GM21786 (cell line): ENCODE data around the gene RSPH9.

Source experiments
- ATAC-seq: cut with Tn5 transposase; IDR thresholded peaks from one replicate; pipeline ENCODE4 v1.9.1; 2021; ENCODE audit not compliant: unreplicated experiment

RSPH9 gene

DNA sequence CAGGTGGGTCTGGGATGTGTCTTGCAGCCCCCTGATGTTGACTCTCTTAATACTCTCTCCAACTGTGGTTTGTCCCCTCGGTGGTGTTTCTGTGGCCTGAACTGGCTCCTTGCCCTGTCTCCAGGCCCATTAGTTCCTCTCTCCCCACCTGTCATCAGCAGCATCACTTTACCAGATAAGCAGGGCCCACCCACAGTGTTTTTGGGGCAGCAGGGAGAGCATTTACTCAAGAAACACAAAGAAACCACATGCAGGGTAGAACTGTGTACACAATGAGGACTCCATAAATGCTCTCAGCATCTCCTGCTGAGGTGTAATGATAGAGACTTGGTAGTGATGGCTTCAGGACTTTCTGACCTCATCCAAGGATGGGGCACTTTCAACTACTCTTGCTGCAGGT, 62.9 kb downstream of the RSPH9 start:
- ATAC-seq: no peak

DNA sequence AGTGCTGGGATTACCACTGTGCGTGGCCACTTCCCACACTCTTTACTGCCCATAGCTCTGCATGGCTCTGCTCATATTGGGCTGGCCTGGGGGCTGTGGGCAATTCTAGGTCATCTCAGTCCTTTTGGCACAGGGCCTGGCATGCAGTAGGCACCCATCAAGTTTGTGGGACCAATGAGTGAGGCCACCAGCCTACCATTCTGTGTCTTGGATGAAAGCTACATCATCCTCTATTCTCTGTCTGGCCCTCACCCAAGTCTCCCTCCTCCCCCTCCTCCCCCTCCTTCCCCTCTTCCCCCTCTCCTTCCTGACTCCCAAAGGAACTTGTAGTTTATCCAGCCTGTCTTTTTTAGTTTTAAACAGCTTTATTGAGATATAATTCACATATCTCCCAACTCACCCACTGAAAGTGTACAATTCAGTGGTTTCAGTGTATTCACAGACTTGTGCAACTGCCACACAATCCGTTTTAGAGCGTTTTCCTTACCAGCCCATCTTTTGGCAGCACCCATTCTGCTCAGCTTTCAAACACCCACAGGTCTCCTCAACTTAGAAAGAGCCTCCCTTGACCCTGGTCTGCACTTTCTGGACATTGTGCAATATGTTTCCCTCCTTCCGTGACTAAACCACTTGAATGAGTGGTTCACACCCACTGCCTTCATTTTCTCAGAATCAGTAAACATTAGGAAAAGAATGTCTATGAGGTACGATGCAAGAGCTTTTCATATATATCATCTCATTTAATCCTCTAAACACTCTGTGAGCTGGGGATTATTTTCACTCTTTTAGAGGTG, 64.2 kb downstream of the RSPH9 start:
- no peak for ATAC-seq

DNA sequence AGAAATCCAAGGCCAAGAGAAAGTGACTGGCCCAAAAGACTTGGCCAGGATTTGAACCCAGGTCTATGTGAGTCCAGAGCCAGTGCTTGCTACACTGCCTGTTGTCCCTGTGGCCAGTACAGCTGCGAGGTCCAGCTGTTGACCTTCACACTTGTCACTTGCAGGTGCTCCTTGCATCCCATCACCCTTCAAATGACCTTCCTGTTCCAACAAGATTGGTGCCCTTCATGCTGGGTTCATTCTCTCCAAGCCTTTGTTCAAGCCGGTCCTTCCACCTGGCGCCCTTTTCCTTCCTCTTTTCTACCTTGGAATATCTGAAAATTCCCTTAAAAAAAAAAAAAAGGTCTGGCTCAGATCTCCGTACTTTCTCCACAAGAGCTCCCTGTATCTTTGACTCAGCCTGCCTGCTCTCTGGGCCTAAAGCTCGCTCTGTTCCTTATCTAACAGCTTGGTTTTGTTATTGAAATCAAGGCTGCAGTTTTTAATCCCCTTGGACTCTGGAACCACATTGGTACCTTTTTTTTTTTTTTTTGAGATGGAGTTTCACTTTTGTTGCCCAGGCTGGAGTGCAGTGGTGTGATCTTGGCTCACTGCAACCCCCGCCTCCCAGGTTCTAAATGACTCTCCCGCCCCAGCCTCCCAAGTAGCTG, 64.9 kb downstream of the RSPH9 start:
- no peak for ATAC-seq

DNA sequence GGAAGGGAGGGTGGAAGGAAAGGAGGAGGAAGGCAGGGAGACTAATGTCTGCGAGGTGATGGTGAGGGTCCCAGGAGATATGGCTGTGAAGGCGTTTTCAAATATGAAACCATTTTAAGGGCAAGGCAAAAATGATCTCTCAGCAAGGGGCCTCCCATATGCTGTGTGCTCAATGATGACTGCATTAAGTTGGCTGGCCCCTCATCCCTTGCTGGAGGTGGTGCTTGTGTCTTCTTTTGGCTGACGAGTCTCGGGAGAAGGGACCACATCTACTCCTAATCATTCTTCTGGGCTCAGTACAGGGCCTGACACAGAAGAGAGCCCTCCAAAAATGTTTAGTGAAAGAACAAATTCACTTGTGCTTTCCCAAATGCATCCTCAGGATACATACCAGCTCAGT, 65.7 kb downstream of the RSPH9 start:
- no peak for ATAC-seq

DNA sequence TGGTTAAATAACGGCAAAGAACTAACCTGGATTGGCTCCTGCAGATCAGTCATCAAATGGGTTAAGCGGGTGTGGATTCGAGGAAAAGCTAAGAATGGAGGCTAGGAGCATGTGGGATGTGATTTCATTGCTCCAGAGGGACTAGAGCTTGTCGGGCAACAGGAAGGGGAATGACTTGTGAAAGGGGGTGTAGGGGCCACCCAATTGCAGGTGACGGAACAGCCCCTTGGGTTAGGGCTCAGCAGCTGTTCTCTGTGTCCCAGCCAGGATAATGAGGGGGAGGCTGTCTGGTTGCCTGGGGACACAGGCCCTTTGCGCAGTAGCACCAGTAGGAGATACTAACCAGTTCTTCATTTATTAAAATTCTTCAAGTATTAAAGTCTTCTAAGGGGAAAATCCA, 67.7 kb downstream of the RSPH9 start:
- no peak for ATAC-seq

DNA sequence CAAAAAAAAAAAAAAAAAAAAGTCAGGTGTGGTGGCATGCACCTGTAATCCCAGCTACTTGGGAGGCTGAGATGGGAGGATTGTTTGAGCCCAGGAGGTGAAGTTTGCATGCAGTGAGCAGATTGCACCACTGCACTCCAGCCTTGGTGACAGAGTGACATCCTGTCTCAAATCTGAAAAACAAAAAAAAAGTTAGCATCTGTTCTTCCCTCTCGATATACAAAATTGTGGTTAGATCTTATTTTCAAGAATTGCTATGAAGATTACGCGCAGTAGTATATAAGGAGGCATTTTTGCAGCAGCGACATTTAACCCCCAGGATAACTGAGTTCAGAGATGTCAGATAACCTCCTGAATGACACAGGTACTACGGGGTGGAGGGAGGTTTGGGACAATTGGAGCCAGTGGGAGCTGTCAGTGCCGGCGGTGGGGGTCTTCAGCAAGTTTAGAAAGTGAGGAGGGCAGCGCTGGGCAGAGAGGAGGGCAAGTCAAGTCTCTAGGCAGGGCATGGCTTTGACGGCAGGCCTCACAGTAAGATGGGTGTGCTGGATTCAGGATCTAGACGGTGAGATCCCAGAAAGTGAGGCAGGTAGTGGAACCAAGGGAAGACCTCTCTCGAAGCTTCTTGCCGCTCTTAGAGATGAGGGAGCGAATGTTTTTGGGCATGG, 68.9 kb downstream of the RSPH9 start:
- ATAC-seq: no peak

DNA sequence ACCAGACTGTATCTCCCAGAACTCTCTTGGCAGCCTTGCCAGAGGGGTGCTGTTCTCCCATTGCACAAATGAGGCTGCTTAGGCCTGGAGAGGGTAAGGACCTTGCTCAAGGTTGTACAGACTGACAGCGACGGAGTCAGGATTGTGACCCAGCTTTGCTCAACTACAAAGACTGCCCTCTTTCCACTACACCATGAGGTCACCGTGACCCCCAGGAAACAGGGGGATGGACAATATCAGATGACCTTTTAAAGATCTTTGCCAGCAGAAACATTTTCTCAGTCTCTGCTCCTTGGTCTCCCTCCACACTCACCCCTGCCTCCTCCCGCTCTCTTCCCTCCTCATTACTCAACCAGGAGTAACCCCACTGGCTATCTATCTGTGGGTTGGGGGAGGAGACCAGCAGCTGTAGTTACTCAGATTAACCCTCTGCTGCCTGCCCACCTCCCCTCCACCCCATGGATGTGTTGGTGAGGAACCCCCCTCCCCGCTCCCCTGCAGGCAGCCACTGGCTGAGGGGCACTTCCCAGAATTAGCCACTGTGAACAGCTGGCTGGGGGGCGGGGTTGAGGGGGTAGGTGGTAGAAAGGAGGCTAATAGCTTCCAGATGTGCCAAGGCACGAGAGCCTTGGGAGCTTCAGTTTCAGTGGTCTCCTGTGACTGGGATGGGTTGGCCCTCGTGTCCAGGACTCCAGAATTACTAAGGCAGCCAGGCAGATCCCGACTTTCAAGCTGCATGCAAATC, 69.6 kb downstream of the RSPH9 start:
- peak; percentile 21 for ATAC-seq

DNA sequence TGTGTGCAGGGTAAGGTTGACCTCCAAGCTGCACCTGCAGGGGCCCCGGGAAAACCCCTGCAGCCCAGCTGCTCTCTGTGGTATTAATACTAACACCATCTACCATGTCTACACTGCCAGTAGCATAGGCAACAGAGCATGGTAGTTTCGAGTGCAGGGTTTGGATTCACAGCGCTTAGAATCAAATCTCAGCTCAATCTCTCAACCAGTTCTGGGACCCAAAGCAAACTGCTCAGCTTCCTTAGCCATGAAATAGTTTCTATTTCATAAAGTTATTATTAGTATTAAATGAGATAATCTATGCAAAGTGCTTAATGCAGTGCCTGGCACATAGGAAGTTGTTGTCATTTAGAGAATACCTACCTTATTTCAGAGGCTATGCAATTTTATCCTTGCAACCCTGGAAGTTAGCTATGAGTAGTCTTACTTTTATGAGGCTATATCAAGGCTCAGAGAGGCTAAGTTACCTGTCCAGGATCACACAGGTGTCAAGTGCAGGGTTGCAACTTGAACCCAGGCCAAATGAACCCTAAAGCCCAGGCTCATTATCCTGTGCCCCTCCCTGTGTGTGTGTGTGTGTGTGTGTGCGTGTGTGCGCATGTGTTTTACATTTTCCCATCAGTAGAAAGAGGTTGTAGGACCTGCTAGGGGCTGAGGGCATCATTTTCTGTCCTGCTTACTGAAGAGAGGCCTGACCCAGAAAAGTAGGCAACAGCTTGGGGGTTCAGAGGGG, 70.4 kb downstream of the RSPH9 start:
- peak; percentile 90 for ATAC-seq

GRCh38 chr6:43716099-43716498, 71.3 kb downstream of the RSPH9 start:
- ATAC-seq: no peak

DNA sequence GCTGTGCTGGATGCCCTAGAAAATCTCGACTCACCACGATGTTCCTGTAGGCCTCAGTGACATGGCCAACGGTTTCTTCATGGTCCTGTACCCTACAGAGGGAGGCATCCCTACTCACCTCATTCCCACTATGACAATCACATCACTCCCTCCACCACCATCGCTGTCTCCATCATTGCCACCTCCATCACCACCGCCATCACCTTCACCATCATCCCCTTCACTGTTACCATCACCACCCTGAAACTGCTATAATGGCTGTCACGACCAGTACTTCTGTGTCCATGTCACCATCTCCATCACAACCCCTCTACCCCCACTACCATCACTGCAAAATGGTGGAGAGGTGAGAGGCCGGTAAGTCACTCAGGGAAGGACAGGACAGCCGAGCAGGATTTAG, 72.6 kb downstream of the RSPH9 start:
- no peak for ATAC-seq

GRCh38 chr6:43717822-43718221, 73.0 kb downstream of the RSPH9 start:
- ATAC-seq: no peak

DNA sequence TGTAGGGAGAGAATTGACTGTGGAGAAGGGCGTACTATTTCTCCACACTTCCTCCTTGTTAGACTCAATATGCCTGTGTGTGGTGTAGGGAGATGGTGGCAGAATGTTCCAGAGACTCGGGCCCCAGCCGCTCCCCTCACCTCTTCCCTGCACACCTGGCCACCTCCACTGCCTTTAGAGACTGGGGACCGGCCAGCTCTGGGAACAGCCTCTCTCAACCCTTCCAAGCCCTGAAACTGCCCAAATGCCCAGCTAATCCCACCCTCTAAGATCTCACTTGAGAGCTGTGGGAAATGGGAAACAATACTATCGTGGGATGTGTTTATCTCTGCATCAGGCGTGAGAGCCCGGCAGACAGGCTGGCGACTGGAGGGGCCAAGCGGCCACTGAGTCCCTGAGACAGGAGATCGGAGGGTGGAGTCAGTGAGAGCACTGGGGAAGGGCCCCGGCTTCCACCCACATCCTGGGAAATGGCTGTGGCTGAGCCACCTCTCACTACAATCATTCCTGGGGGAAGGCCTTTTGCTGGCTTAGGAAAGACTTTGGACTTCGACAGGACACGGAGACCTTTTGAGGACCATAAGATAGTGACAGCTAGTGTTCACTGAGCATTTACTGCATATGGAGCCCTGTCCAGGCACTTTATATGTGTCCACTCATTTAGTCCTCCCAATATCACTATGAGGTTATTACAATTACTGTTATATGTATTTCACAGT, 73.7 kb downstream of the RSPH9 start:
- no peak for ATAC-seq

DNA sequence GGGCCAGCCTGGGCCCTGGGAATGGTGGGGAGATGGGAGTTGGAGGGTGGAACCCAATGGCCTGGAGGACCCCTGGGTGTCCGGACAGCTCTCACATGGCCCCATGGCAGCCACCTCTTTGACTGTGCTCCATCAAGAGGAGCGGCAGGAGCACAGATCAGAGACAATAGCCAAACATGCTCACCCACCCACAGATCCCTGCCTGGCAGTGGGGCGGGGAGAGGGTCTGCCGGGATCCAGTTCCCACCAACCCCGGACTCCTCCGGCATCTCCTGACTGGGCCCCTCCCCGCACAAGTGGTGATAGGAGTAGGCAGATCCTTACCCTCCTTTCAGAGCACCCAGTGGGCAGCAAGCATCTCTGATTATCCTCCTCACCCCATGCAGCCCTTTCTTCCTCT, 74.7 kb downstream of the RSPH9 start:
- no peak for ATAC-seq

GRCh38 chr6:43720999-43721398, 76.2 kb downstream of the RSPH9 start:
- ATAC-seq: no peak
